ENCODE data around the gene HSP90AB1.

GRCh38 chr6:44298055-44298803 is 51.3 kb downstream of the HSP90AB1 start:
- TF ChIP-seq, protein P1, sequence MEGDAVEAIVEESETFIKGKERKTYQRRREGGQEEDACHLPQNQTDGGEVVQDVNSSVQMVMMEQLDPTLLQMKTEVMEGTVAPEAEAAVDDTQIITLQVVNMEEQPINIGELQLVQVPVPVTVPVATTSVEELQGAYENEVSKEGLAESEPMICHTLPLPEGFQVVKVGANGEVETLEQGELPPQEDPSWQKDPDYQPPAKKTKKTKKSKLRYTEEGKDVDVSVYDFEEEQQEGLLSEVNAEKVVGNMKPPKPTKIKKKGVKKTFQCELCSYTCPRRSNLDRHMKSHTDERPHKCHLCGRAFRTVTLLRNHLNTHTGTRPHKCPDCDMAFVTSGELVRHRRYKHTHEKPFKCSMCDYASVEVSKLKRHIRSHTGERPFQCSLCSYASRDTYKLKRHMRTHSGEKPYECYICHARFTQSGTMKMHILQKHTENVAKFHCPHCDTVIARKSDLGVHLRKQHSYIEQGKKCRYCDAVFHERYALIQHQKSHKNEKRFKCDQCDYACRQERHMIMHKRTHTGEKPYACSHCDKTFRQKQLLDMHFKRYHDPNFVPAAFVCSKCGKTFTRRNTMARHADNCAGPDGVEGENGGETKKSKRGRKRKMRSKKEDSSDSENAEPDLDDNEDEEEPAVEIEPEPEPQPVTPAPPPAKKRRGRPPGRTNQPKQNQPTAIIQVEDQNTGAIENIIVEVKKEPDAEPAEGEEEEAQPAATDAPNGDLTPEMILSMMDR (IDR thresholded peaks at IDR 0.05; ENCODE audit: insufficient read depth, low read length) = no peak
- TF ChIP-seq POLR2AphosphoS5 (IDR thresholded peaks at IDR 0.05; ENCODE audit: low read depth) = no peak
- no peak for TF ChIP-seq REST (IDR thresholded peaks at IDR 0.05; ENCODE audit: insufficient replicate concordance, low read depth)
- no peak for TF ChIP-seq SPI1 (IDR thresholded peaks at IDR 0.05; ENCODE audit: borderline replicate concordance, low read depth)
